ELR (cell line): Measurements from ENCODE around the gene TSHZ1.

Experiments used
- DNase-seq: peaks from one replicate; pipeline ENCODE4 v3.0.0-alpha.2; 2015; ENCODE audit warnings: low read depth

TSHZ1 gene

DNA sequence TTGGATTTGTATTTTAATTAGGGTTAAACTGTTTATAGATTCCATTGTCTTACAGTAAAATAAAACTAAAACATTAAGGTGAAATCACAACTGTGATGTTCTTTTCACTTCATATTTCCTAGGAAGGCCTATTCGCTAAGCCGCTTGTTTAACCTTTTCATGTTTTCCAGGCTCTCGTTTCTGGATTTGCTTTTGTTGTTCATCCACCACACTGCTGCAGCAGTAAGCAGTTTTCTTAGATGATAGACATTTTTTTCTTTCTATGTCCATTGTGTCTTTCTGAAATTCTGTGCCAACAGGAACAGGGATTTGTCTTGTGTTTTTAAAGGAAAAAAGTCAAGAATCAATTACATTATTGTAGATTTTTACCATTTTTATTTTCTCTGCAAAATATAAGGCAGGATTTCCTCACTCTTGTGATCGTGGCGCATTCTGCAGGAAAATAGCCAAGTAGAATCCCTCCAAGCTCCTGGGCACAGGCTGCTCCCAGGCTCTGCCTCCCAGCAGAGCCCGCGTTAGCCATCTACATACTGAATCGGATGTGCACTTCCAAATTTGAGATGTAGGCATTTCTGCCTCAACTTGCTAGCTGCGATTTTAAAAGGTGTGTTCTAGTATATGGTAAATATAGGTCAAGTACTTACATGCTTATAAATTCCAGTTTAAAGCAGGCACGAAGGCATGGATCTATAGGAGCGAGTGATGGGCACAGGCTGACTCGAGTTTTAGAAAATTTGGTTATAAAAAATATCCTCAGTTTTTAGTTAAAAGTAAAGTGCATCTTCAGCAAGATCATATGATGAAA, 10.2 kb downstream of the TSHZ1 start:
- peak; percentile 45 for DNase-seq

DNA sequence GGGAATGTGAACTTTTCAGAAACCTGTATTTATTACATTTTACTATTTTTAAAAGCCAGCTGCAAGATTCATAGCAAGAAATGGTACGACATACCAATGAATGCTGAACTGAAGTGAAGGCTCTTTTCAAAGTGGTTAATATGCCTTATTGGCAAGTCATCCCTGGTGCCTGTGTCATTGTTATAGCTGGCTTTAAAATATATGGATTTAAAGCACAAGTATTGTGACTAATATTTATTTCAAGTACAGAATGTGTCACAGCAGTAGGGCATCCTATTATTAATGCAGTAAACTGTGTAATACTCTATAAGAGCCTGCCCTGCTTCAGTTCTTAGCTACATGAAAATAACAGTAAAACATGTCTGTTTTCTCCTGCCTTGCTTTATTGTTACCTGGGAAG, 10.8 kb downstream of the TSHZ1 start:
- DNase-seq = peak; percentile 69

DNA sequence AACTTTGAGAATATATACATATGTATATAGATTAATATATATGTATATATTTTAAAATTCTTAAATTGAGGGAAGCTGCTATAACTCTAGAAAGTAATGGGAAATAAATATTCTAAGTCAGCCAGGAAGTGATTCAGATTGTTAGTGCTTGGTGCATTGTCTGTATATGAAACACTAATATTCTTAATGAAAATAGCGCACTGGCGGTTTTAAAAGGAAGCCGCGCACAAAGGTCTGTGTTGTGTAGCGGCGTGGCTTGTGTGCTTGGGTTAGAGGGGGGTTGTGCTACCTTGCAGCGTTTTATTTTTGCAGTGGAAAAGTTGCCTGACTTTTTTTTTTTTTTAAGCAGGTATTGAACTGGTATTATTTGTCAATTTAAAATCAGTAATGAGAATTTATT, 11.3 kb downstream of the TSHZ1 start:
- DNase-seq = peak; percentile 75

DNA sequence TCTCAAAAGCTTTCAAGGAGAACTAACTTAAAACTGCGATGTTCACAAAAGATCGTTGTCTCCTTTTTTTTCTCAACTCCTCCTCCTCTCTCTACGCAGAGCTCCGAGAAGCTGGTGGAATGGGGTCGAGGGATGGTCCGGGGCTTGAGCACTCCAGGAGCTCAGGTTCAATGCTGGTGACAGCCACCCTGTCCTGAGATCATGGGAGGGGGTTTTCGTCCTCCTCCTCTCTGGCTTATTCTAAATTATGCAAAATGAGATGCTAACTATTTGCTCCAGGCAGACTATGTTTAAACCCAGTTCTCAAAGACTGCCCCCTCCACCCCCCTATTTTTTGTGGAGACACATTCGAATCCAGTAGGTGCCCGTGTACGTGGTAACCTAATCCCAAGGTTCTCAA, 11.8 kb downstream of the TSHZ1 start:
- DNase-seq = peak; percentile 19

DNA sequence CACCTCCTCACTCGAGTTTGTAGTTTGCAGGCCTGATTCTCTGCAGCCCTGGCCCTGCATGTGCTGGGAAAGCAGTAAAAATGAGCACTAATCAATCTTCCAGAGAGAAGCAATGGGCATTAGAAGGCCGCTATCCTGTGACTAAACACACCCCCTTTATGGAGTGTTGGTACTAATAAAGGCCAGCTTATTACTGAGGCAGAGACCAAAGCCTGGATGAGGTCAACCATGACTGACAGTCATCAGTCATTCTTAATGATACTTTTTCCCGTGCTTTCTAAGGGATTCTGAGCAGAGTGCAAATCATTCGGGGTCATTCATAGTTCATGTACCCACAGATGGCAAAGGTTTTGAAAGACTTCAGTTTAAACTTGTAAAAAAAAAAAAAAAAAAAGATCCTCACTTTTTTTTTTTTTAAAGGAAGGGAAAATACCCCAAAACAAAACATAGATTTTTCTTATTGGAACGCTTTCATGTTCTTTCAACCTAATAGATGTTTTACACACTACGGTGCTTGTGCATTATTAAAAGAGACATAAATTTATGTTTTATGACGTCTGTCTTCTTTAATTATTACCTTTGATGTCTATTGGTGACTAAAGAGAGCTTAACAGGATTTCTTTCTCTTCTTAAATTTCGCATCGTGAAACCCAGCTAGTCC, 13.2 kb downstream of the TSHZ1 start:
- DNase-seq = peak; percentile 31

DNA sequence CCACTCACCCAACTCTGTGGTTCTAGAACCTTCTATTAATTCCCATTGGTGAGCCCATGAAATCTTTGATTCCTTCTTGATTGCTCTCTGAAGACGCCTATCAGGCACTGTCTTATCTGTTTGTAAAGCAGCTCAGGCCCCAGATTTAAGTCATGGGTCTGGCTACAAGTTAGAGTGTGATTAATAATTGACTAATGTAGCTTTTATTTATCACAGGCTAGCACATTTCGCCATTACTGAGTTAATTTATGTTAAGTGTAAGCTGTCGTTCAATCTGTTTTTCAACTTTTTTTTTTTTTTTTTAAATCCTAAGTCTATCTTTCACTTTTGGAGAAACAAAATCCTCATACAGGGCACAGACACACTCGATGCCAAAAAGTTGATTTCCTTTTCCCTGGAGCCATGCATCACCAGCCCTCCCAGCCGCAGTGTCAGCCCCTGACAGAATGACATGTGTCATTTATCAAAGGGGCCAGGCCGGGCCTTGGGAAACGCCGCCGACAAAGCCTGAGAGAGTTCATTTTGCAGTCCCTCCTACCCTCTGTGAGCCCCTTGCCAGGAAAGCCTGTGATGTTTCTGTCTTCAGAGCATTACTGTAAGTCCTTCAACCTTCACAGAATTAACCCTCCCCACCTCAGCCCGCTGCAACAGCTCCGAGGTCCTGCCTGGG, 15.8 kb downstream of the TSHZ1 start:
- peak; percentile 33 for DNase-seq

DNA sequence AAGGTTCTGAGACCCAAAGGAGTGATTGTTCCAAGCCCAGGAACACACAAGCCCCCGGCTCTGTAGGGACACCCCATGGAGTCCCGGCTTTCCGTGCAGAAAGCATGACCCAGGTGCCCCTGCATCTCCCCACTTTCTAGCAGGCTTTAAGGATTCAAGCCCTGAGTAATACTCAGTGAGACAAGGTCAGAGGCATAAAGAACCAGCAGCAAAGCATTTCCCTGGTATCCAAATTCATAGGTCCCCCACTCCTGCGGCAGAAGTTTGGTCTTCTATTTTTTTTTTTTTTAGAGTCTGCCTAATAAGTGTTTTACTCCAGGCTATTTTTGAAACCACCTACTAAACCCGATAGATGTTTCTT, 16.3 kb downstream of the TSHZ1 start:
- peak; percentile 5 for DNase-seq

DNA sequence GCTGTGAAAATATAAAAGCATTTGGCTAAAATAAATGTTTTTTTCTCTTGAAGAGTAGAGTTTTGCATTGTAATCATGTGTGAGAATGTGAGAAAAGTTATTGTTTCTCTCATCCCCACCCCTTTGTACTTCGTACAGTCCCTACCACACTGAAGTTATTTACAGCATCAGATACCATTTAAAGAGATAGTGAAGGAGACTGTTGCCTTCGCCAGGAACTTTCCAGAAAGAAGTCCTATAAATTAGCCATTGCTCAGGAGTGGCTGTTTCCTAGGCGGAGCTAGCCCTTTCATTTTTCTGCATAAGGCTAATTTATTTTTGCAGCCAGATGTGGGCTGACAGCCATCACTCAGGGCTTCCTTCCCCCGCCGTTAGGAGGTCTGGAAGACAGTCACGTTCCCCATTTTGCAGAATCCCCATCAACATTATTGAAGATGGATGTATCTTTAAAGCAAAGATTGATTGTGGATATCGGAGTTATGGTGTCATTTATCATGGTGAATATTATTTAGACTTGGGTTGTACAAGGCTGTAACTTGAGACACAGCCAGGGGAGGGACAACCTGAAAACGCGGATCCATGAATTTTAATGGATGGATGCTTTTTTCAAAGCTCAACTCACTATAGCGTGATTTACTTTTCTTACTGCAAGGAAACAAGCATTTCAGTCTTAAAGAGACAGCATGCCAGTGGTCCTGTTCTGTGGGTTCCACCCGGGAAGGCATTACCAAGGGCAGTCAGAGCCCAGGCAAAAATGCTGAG, 17.1 kb downstream of the TSHZ1 start:
- no peak for DNase-seq

DNA sequence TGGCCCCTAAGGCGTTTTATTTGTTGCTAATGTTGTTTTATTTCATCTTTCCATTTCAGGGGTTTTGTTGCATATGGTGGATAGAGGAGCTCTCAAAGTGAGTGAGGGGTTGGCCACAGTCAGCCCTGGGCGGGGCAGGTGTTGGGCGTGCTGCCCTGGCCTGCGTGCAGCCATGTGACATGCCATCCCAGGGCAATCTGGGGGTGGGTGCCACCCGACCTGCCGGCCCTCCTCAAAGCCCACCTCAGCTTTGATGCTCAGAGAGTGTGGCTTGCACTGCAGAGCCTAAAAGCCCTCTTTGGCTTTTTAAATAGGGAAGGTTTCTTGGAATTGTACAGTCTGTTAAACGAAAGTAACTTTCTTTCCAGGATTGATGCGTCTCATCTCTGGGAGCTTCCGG, 18.4 kb downstream of the TSHZ1 start:
- no peak for DNase-seq

DNA sequence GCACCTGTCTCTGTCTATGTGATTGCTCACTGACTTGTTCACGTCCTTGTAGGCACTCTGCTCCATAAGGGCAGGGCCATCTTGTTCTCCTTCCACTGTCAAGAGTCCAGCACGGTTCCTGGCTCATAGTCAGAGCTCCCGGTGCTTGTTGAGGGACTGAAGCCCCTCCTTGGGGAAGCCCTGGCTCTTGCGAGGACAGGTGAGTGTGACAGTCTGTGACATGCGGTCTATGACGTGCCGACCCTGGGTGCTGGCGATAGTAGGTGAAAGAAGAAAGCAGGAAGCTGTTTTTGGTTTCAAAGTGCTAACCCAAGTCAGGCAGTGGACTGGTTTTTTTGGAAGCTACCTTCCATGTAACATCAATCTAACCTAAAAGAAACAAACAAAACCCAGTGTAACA, 18.8 kb downstream of the TSHZ1 start:
- DNase-seq = no peak

DNA sequence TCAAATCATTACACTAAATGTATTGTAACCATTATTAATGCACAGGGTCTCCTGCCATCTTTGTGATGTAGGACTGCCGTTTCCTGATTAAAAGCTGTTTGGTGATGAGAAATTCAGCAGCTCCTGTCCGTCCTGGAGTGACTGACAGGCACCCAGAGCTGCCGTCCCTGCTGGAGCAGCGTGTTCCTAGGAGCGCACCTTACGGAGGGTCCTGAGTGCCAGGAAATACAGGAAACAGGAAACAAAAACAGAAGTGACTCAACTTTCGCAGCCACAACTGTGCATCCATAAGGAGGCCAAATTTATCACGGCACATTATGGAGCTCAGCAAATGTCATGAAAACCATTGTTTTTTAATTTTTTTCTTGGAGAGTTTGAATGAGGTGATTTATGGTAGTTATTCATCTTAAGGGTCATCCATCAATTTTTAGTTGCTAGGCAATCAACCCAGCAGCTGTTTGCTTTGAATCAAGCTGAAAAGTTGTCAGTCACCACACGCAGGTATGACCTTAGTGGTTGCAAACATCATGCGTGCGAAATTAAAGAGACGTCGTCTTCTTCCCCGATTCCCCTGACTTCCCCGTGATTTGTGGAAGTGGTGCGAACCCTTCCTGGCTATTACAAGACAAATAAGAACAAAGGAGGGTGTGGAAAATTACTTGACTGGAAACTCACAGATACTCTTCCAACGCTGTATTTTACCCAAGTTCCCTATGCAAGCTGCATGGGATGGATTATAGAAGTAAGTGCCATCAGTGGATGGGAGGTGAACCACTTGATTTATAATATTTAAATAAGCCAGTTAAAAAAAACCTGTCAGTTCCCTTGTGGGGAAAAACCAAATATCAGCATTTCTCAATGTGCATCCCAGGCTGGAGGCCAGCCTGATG, 19.8 kb downstream of the TSHZ1 start:
- no peak for DNase-seq

DNA sequence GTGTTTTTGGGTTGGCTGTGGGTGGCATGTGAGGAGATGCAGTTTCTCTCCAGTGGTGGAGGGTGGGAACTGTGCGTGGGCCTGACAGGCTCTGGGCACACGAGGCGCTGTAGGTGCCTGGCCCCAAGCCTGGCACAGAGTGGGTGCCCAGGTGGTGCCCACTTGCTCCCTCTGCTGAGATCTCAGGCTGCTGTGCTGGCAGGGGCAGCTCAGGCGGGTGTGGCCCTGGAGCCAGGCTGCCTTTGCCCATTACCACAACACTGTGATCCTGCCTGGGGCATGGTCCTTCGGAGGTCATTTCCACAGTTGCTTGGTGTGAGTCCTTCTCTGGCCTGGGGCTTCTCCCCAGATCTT, 20.4 kb downstream of the TSHZ1 start:
- DNase-seq = no peak

DNA sequence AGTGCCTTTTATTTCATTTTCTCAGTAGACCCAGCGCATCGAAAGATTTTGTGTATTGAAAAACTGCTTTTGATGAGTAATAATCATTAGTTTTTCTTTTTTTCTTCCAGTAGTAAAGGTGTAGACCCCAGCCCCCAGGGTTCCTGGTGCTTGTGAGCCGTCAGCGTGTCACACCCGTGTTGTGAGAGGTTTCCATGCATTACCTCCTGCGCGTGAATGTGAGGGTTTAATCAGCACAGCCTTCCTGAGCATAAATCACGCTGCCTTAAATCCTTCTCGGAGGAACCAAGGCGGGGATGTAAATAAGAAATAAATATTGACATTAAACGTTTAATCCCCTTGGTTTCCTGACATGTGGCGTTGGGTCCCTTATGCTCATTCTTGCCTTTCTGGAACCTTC, 24.3 kb downstream of the TSHZ1 start:
- no peak for DNase-seq

DNA sequence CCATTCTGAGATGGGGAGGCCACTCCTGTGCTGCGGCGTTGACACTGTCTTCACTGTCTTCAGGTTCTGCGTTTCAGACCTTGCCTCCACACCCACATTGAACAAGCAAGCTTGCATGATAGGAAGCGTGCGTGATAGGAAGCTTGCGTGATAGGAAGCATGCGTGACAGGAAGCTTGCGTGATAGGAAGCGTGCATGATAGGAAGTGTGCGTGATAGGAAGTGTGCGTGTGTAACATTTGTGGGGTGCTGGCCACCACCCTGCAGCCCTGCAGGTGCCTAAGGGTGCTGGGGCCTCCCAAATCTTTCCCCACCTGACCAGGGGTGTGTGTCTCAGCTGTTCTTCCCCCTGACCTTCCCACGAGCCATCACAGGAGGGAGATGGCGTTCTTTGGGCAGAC, 25.3 kb downstream of the TSHZ1 start:
- no peak for DNase-seq

DNA sequence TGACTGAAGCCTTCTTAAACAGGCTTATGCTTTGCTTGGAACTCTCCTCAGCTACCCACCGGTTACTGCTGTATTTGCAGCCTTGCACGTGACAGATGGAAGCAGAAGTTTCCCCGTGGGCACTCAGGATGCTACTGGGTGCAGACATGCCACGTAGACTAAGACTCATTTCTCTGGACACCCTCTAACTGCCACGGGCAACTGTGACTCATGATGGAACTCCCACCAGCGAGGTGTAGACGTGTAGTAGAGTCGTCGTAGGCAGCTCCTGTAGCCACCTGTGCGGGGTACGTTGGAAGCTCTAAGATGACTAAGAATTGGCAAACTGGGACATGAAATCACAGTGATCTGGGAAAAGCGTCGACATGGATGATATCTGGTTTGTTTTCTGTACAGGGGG, 27.5 kb downstream of the TSHZ1 start:
- peak; percentile 65 for DNase-seq

DNA sequence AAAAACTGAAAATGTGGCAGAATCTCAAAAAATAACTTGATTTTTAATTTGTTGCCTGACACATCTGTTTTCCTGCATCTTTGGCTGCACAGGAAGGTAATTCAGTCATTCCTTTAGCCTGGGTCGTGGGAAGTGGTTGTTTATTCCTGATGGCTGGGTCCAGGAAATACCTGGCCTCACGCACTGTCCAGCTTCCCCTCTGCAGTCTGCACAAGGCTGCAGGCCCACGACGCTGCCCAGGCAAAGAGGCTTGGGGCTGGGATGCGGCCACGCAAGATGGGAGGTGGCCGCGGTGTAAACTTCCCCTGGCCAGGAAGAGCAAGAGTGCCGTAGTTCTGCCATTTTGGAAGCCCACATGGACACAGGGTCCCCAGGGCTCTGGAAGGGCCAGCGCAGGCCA, 28.2 kb downstream of the TSHZ1 start:
- no peak for DNase-seq

DNA sequence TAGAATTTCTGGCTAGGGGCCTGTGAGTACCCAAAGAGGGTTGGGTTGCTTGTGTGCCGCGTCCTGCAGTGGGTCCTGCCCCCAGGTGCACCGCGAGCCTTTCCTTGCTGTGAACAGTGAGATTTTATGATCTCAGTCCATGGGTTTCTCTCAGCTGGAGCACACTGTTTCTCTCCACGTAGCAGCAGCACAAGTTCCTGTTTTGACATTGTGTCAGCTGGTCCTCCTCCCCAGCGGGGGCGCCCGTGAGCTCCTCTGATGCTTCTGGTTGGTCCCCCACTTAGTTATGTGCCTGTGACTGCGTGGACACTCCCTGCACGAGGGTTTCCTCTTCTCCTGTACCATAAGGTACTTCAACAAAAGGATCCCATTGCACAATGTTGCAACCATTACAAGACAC, 29.8 kb downstream of the TSHZ1 start:
- DNase-seq = no peak

DNA sequence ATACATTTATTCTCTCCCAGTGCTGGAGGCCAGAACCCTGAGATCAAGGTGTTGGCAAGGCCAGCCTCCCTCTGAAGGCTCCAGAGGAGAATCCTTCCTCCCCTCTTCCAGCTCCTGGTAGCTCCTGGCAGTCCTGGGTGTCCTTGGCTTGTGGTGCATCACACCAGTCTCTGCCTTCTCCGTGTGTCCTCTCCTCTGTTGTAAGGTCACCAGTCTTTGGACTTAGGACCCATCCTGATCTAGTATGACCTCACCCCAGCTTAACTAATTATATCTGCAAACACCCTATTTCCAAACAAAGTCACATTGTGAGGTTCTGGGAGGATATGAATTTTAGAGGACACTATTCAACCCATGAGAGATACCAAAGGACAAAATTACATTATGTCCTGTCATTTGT, 31.1 kb downstream of the TSHZ1 start:
- no peak for DNase-seq

DNA sequence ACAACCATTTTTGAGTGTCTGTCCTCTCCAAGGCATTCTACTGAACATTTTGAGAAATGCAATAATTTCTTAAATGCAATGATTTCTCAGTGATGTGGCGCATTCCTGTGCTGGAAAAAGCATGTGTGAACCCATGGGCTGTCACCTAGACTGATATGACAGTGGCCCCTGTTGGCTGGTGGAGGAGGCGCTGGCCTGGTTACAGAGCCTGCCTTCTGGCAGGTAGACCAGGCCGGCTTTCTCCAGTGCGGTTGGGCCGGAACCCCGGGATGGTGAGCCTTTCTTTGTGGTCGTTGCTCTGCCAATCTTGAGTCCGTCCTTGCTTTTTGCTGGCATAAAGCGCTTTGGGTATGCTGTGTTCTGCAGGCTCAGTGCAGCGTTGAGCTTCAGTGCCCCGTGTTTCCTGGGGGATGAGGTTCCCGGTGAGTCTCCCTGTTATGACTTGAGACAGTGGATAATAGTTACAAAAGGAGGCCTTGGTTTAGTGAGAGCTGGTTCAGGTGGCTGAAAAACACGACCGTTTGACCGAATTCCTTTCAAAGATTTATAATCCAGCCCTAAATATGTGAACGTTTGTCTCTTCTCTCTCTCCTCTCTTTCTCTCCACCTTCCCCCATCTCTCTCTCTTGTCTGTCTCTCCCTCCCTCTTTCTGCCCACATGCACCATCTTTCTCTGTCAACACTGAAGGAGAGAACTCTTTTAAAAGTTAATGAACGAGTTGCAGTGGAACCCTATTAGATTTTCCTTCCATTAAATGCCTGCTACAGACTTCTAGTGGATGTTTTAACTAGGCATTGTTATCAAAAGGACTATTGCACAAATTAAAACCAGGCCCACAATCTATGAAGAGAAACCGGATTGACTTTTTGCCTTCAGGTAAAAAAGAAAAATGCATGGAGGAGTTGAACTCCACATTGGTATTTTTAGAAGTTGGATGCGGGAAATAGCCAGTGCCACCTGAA, 34.0 kb downstream of the TSHZ1 start:
- DNase-seq = peak; percentile 52
